Loucy (cell line): ENCODE data around the gene VDAC1.

Source experiments
- H2AFZ ChIP-seq: fragments of 200-600 bp; sonication (generic); 2 replicates; pipeline ENCODE4 v1.6.0; 2016; ENCODE audit warnings: antibody characterized with exemption, mild to moderate bottlenecking, low read length, moderate library complexity
- H3F3A ChIP-seq: fragments of 200-600 bp; 2 replicates; pipeline ENCODE4 v1.6.0; 2016; ENCODE audit warnings: antibody characterized with exemption, low read depth, mild to moderate bottlenecking
- H3K27me3 ChIP-seq: fragments of 200-600 bp; sonication (generic); 2 replicates; pipeline ENCODE4 v1.6.1; 2014; ENCODE audit warnings: low read length, mild to moderate bottlenecking; ENCODE audit not compliant: insufficient read depth, poor library complexity, severe bottlenecking
- H3K36me3 ChIP-seq: fragments of 200-600 bp; sonication (generic); 2 replicates; pipeline ENCODE4 v1.6.1; 2016; ENCODE audit warnings: low read length; ENCODE audit not compliant: insufficient read depth
- H3K4me1 ChIP-seq: fragments of 200-600 bp; sonication (generic); 2 replicates; pipeline ENCODE4 v1.5.1; 2014; ENCODE audit warnings: low read length, mild to moderate bottlenecking; ENCODE audit not compliant: insufficient read depth, poor library complexity, severe bottlenecking
- H3K4me2 ChIP-seq: fragments of 200-600 bp; sonication (generic); 2 replicates; pipeline ENCODE4 v1.6.0; 2014; ENCODE audit warnings: antibody characterized with exemption, low read length, low read depth, mild to moderate bottlenecking; ENCODE audit not compliant: poor library complexity, severe bottlenecking
- H3K4me3 ChIP-seq: fragments of 200-600 bp; sonication (generic); 2 replicates; pipeline ENCODE4 v1.5.1; 2014; ENCODE audit warnings: low read length, mild to moderate bottlenecking, mixed read lengths; ENCODE audit not compliant: poor library complexity, severe bottlenecking
- H3K79me2 ChIP-seq: fragments of 200-600 bp; sonication (generic); 2 replicates; pipeline ENCODE4 v1.6.1; 2014; ENCODE audit warnings: low read length; ENCODE audit not compliant: insufficient read depth
- H3K9ac ChIP-seq: fragments of 200-600 bp; sonication (generic); 2 replicates; pipeline ENCODE4 v1.6.0; 2014; ENCODE audit warnings: mild to moderate bottlenecking, low read depth, low read length, moderate library complexity; ENCODE audit not compliant: poor library complexity, severe bottlenecking
- H3K9me2 ChIP-seq: fragments of 200-600 bp; sonication (generic); replicated peaks from 2 replicates; pipeline ENCODE4 v1.6.1; 2016; ENCODE audit warnings: low read depth, low read length, mixed read lengths
- H3K9me3 ChIP-seq: fragments of 200-600 bp; sonication (generic); 2 replicates; pipeline ENCODE4 v1.6.1; 2014; ENCODE audit warnings: mild to moderate bottlenecking, antibody characterized with exemption, low read length, low read depth; ENCODE audit not compliant: insufficient read depth
- H4K20me1 ChIP-seq: fragments of 200-600 bp; sonication (generic); 2 replicates; pipeline ENCODE4 v1.6.0; 2014; ENCODE audit warnings: antibody characterized with exemption, low read length, mild to moderate bottlenecking; ENCODE audit not compliant: insufficient read depth, poor library complexity, severe bottlenecking
- CTCF ChIP-seq: fragments of 200-600 bp; sonication (generic); conservative IDR thresholded peaks from 2 replicates; pipeline ENCODE4 v1.5.1; 2014; ENCODE audit warnings: mild to moderate bottlenecking, antibody characterized with exemption, low read length
- EZH2phosphoT487 ChIP-seq: fragments of 200-600 bp; IDR thresholded peaks from 2 replicates; pipeline ENCODE4 v1.6.1; 2018; ENCODE audit warnings: antibody characterized with exemption, mild to moderate bottlenecking, moderate library complexity, borderline replicate concordance

Gene VDAC1

DNA sequence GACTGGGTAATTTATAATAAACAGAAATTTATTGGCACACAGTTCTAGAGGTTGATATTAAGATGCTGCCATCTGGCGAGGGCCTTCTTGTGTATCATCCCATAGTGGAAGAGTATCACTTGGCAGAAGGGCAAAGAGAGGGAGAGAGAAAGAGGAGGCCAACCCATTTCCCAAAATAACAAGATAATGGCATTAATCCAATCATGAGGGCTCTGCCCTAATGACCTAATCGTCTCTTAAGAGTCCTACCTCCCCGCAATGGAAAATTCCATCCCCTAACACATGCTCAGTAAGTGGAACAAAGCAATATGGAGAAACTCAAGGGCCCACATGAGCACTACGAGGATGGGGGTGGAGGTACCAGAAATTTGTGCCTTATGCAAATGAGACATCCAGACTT is 17.6 kb upstream of the VDAC1 start:
- Histone ChIP-seq H3F3A (no peaks in the 10 kb centered on the region), H3K79me2 (no peaks in the 10 kb centered on the region)

DNA sequence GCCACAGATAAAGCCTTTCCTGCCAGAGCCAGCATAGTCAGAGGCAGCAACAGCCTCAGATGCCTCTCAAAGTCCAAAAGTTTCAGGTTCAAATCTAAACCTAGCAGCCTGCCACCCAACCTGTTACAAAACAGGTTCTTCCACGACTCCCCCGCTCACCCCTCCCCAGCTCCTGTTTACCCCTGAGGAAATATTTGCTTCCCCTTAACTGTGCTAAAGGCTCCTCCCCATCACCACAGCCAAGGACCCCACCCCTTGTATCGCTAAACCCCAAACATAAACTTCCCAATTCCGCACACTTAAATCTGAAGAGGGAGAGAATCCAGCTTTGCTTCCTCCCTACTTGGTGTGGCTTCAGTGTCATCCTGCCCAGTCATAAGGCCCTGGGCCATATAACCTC is 15.4 kb upstream of the VDAC1 start:
- Histone ChIP-seq H3K79me2 (no peaks in the 10 kb centered on the region), H3F3A (no peaks in the 10 kb centered on the region), H3K27me3 (no peaks in the 10 kb centered on the region), H4K20me1 (no peaks in the 10 kb centered on the region), H3K36me3 (no peaks in the 10 kb centered on the region), H3K9me3 (no peaks in the 10 kb centered on the region), H3K4me2 (no peak overlapping the region), H2AFZ (no peak overlapping the region), H3K9ac (no peak overlapping the region), H3K4me1 (no peaks in the 10 kb centered on the region), H3K4me3 (no peak overlapping the region), H3K9me2 (no peaks in the 10 kb centered on the region)
- TF ChIP-seq EZH2phosphoT487 (no peak), CTCF (no peak)

More for the DNA sequence above, 17.6 kb upstream of the VDAC1 start:
- H3K4me1 ChIP-seq, result no peaks in the 10 kb centered on the region
- no peak overlapping the region for H3K9ac ChIP-seq
- no peaks in the 10 kb centered on the region for H3K9me3 ChIP-seq
- H3K27me3 ChIP-seq, result no peaks in the 10 kb centered on the region
- TF ChIP-seq CTCF (no peak), EZH2phosphoT487 (no peak)
- no peak overlapping the region for H3K4me3 ChIP-seq
- H2AFZ ChIP-seq, result no peak overlapping the region
- H3K9me2 ChIP-seq, result no peaks in the 10 kb centered on the region
- no peaks in the 10 kb centered on the region for H4K20me1 ChIP-seq
- H3K4me2 ChIP-seq, result no peak overlapping the region
- H3K36me3 ChIP-seq, result no peaks in the 10 kb centered on the region

GRCh38 chr5:134019636-134020035 is 14.9 kb upstream of the VDAC1 start:
- Histone ChIP-seq H3K36me3 (no peaks in the 10 kb centered on the region), H3K4me3 (no peak overlapping the region), H3K4me1 (no peaks in the 10 kb centered on the region), H3K9me3 (no peaks in the 10 kb centered on the region), H2AFZ (no peak overlapping the region), H3K4me2 (no peak overlapping the region), H4K20me1 (no peaks in the 10 kb centered on the region), H3K79me2 (no peaks in the 10 kb centered on the region), H3K9me2 (no peaks in the 10 kb centered on the region), H3K27me3 (no peaks in the 10 kb centered on the region), H3F3A (no peaks in the 10 kb centered on the region), H3K9ac (no peak overlapping the region)
- TF ChIP-seq EZH2phosphoT487 (no peak), CTCF (no peak)
